ENCODE data around the gene ADAM20. TPM values are rescaled to one million over a fixed set of nuclear protein-coding genes. Genes with fewer than 3 reads are reported as not detected.

Gene ADAM20
- polyA plus RNA-seq, 1 donor = 0.38 TPM

Other genes with a start within 250 kb of the ADAM20 start
- gene COX16, start 175.3 kb downstream of the ADAM20 start, polyA plus RNA-seq (ENCODE audit: insufficient read length) = 80.2 TPM
- 51.6 TPM for gene SYNJ2BP, start 117.9 kb downstream of the ADAM20 start, polyA plus RNA-seq (ENCODE audit: insufficient read length)
- 0.93 TPM for gene ADAM21, start 82.8 kb downstream of the ADAM20 start, polyA plus RNA-seq (ENCODE audit: insufficient read length)
- gene MED6, start 65.7 kb upstream of the ADAM20 start, polyA plus RNA-seq (ENCODE audit: insufficient read length) = 45.5 TPM
- 2.8 TPM for gene TTC9, start 106.9 kb upstream of the ADAM20 start, polyA plus RNA-seq (ENCODE audit: insufficient read length)

All from left kidney (tissue), 1 donor.